Colonic mucosa (tissue), 4 donors: ENCODE measurements around the gene MRPL21. TPM values are rescaled to one million over a fixed set of nuclear protein-coding genes. Genes with fewer than 3 reads are reported as not detected.
"Not testable (repeated sequence)": the region's sequence is repeated elsewhere in the genome, so short reads cannot be mapped to it uniquely, and the experiment has no call there.

Experiments used
- DNase-seq: peaks from one replicate; pipeline ENCODE4 v3.0.0-alpha.2; 2020
- H3K27ac ChIP-seq: fragments of 200-600 bp; one replicate; pipeline ENCODE4 v1.8.0; 2021
- H3K27me3 ChIP-seq: fragments of 200-600 bp; one replicate; pipeline ENCODE4 v1.8.0; 2021
- H3K36me3 ChIP-seq: fragments of 200-600 bp; one replicate; pipeline ENCODE4 v1.8.0; 2021
- H3K4me1 ChIP-seq: fragments of 200-600 bp; one replicate; pipeline ENCODE4 v1.8.0; 2021; ENCODE audit warnings: mild to moderate bottlenecking
- H3K4me3 ChIP-seq: fragments of 200-600 bp; one replicate; pipeline ENCODE4 v1.8.0; 2021
- H3K9ac ChIP-seq, 2 donors: one replicate each; pipeline ENCODE4 v1.7.0; 2013; ENCODE audit warnings: control low read depth in 2 of 2, low read depth in 2 of 2, low read length in 2 of 2
- H3K9me3 ChIP-seq: fragments of 200-600 bp; one replicate; pipeline ENCODE4 v1.8.0; 2021
- CTCF ChIP-seq: fragments of 200-600 bp; IDR thresholded peaks from one replicate; pipeline ENCODE4 v1.8.0; 2022; ENCODE audit warnings: antibody characterized with exemption, mild to moderate bottlenecking
- intact Hi-C: fragments of 100-400 bp; cut with DNase I; formaldehyde crosslinking; loops from one replicate; pipeline ENCODE4 v1.14.1; 2022
- total RNA-seq, 2 donors: library from RNA; stranded (reverse); fragmentation: NEBNext Ultra II Directional in 1 of 2; extraction: Animal tissue kit (Norgen Biotek cat#: 25700) in 1 of 2; gene quantifications; one replicate each; pipeline ENCODE4 v1.2.1, GENCODE V29; 2021
- donor health status: healthy.
- donor health status: DM: no; HTN: no; CAD: no.
- donor health status: DM: no; HTN: no; CAD: no.

The MRPL21 gene
- total RNA-seq, 2 donors from 2014 or later: 59.8 to 104 TPM

GRCh38 chr11:68863553-68864265 is 39.9 kb downstream of the MRPL21 start:
- H3K9ac ChIP-seq: no peak overlapping the region
- intact Hi-C loops: no loop called here
- no peaks in the 10 kb centered on the region for H3K36me3 ChIP-seq
- no peaks in the 10 kb centered on the region for H3K27me3 ChIP-seq
- H3K4me3 ChIP-seq: no peak overlapping the region
- no peaks in the 10 kb centered on the region for H3K4me1 ChIP-seq
- TF ChIP-seq CTCF: no peak
- H3K9me3 ChIP-seq: no peaks in the 10 kb centered on the region
- no peak overlapping the region for H3K27ac ChIP-seq
- no peak for DNase-seq

- no peak overlapping the region for H3K4me3 ChIP-seq
- H3K27me3 ChIP-seq: no peaks in the 10 kb centered on the region
- no peak overlapping the region for H3K9ac ChIP-seq
- no peak for DNase-seq
- TF ChIP-seq CTCF: no peak
- no peaks in the 10 kb centered on the region for H3K36me3 ChIP-seq
- intact Hi-C loops: no loop called here
- no peak overlapping the region for H3K27ac ChIP-seq
- no peaks in the 10 kb centered on the region for H3K9me3 ChIP-seq
- no peaks in the 10 kb centered on the region for H3K4me1 ChIP-seq
Measured at GRCh38 chr11:68862421-68862820, 41.2 kb downstream of the MRPL21 start.

GRCh38 chr11:68859123-68859522 is 44.5 kb downstream of the MRPL21 start:
- Histone ChIP-seq H3K4me3 (no peak overlapping the region), H3K9ac (no peak overlapping the region), H3K9me3 (no peaks in the 10 kb centered on the region), H3K27ac (no peak overlapping the region), H3K36me3 (no peaks in the 10 kb centered on the region), H3K27me3 (peaks cover 4% of the 10 kb centered on the region), H3K4me1 (peaks cover 10% of the 10 kb centered on the region)
- no peak for DNase-seq
- intact Hi-C loops: no loop called here
- TF ChIP-seq CTCF: no peak

- Histone ChIP-seq H3K27ac (peak overlapping the region; percentile 78), H3K4me1 (peaks cover 10% of the 10 kb centered on the region), H3K9ac (peak overlapping the region in 1 of 2 donors; percentile 49), H3K9me3 (no peaks in the 10 kb centered on the region), H3K4me3 (no peak overlapping the region), H3K36me3 (no peaks in the 10 kb centered on the region), H3K27me3 (peaks cover 4% of the 10 kb centered on the region)
- intact Hi-C loops: no loop called here
- no peak for TF ChIP-seq CTCF
- no peak for DNase-seq
Measured at GRCh38 chr11:68857037-68857586, 46.5 kb downstream of the MRPL21 start.

GRCh38 chr11:68856425-68857030 is 47.1 kb downstream of the MRPL21 start:
- H3K4me3 ChIP-seq, H3K9me3 ChIP-seq, H3K36me3 ChIP-seq, DNase-seq, H3K27me3 ChIP-seq, intact Hi-C loops, H3K4me1 ChIP-seq: not testable (repeated sequence)
- peak overlapping the region in 1 of 2 donors; percentile 49 for H3K9ac ChIP-seq
- peak overlapping the region; percentile 78 for H3K27ac ChIP-seq
